Mucosa of descending colon (tissue), 3 donors: ENCODE measurements around the gene CYB561. TPM values are rescaled to one million over a fixed set of nuclear protein-coding genes. Genes with fewer than 3 reads are reported as not detected.

Experiments
- ATAC-seq: fragments of 200-7000 bp; cut with Tn5 transposase; one replicate; pipeline ENCODE4 v1.9.1; 2020; ENCODE audit warnings: mild to moderate bottlenecking, moderate library complexity
- DNase-seq, 3 donors: peaks; one replicate each; pipeline ENCODE4 v3.0.0-alpha.2; 2020
- H3K36me3 ChIP-seq: fragments of 200-600 bp; one replicate; pipeline ENCODE4 v1.8.0; 2021; ENCODE audit warnings: low read depth, mild to moderate bottlenecking
- H3K4me1 ChIP-seq: fragments of 200-600 bp; one replicate; pipeline ENCODE4 v1.8.0; 2021; ENCODE audit warnings: low read depth, mild to moderate bottlenecking
- H3K4me3 ChIP-seq: fragments of 200-600 bp; one replicate; pipeline ENCODE4 v1.8.0; 2021; ENCODE audit warnings: mild to moderate bottlenecking
- H3K9me3 ChIP-seq: fragments of 200-600 bp; one replicate; pipeline ENCODE4 v1.8.0; 2021; ENCODE audit warnings: mild to moderate bottlenecking
- CTCF ChIP-seq: fragments of 200-600 bp; IDR thresholded peaks from one replicate; pipeline ENCODE4 v1.8.0; 2022; ENCODE audit warnings: antibody characterized with exemption, mild to moderate bottlenecking
- intact Hi-C, 2 donors: fragments of 100-400 bp; cut with DNase I in 1 of 2; cut with micrococcal nuclease in 1 of 2; formaldehyde crosslinking; loops; one replicate each; pipeline versions ENCODE4 v1.11.0 to v1.11.1; 2022; cut with DNase I, micrococcal nuclease
- total RNA-seq, 3 donors: library from RNA; stranded (reverse); fragmentation: NEBNext Ultra II Directional in 2 of 3; extraction: Animal tissue kit (Norgen Biotek cat#: 25700) in 2 of 3; gene quantifications; one replicate each; pipeline versions ENCODE4 v1.2.1 to v1.2.4, GENCODE V29; 2021 to 2023
- donor health status: DM: no; HTN: no; CAD: no; lungs with moderate emphysema.
- donor health status: DM: no; HTN: no; CAD: no.
- donor health status: DM: no; HTN: yes; CAD: no.

CYB561 gene
- total RNA-seq, 3 donors from 2014 or later: 38.1 to 54.9 (median 51.3) TPM

GRCh38 chr17:63488851-63489250, 42.7 kb upstream of the CYB561 start:
- intact Hi-C loops: no loop called here
- Histone ChIP-seq H3K36me3 (no peaks in the 10 kb centered on the region), H3K9me3 (no peaks in the 10 kb centered on the region), H3K4me1 (no peaks in the 10 kb centered on the region), H3K4me3 (no peak overlapping the region)
- TF ChIP-seq CTCF: no peak
- DNase-seq (peak in 1 of 3 donors; percentile 22), ATAC-seq (no peak)

- Histone ChIP-seq H3K4me3 (no peak overlapping the region), H3K36me3 (no peaks in the 10 kb centered on the region), H3K4me1 (no peaks in the 10 kb centered on the region), H3K9me3 (no peaks in the 10 kb centered on the region)
- no peak for DNase-seq
- no peak for TF ChIP-seq CTCF
- no peak for ATAC-seq
- intact Hi-C loops: no loop called here
These were observed 40.9 kb upstream of the CYB561 start for GRCh38 chr17:63487014-63487339.

- Histone ChIP-seq H3K9me3 (no peaks in the 10 kb centered on the region), H3K36me3 (no peaks in the 10 kb centered on the region), H3K4me1 (no peaks in the 10 kb centered on the region), H3K4me3 (no peak overlapping the region)
- TF ChIP-seq CTCF: no peak
- intact Hi-C loops: no loop called here
- DNase-seq (no peak), ATAC-seq (no peak)
These were observed 40.4 kb upstream of the CYB561 start for GRCh38 chr17:63486317-63487013.

GRCh38 chr17:63483655-63484575, 37.8 kb upstream of the CYB561 start:
- intact Hi-C loops: no loop called here
- no peak for TF ChIP-seq CTCF
- H3K4me3 ChIP-seq: no peak overlapping the region
- no peaks in the 10 kb centered on the region for H3K9me3 ChIP-seq
- no peaks in the 10 kb centered on the region for H3K36me3 ChIP-seq
- no peak for ATAC-seq
- DNase-seq: no peak
- H3K4me1 ChIP-seq: peaks cover 2% of the 10 kb centered on the region

GRCh38 chr17:63483038-63483437, 36.9 kb upstream of the CYB561 start:
- Histone ChIP-seq H3K4me3 (no peak overlapping the region), H3K36me3 (no peaks in the 10 kb centered on the region), H3K4me1 (peaks cover 10% of the 10 kb centered on the region), H3K9me3 (no peaks in the 10 kb centered on the region)
- TF ChIP-seq CTCF: no peak
- DNase-seq: no peak
- intact Hi-C loops: no loop called here
- no peak for ATAC-seq
